Measurements from ENCODE around the gene WDR18.

GRCh38 chr19:991174-991931 is 7.2 kb downstream of the WDR18 start:
- TF ChIP-seq, protein P1, sequence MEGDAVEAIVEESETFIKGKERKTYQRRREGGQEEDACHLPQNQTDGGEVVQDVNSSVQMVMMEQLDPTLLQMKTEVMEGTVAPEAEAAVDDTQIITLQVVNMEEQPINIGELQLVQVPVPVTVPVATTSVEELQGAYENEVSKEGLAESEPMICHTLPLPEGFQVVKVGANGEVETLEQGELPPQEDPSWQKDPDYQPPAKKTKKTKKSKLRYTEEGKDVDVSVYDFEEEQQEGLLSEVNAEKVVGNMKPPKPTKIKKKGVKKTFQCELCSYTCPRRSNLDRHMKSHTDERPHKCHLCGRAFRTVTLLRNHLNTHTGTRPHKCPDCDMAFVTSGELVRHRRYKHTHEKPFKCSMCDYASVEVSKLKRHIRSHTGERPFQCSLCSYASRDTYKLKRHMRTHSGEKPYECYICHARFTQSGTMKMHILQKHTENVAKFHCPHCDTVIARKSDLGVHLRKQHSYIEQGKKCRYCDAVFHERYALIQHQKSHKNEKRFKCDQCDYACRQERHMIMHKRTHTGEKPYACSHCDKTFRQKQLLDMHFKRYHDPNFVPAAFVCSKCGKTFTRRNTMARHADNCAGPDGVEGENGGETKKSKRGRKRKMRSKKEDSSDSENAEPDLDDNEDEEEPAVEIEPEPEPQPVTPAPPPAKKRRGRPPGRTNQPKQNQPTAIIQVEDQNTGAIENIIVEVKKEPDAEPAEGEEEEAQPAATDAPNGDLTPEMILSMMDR (IDR thresholded peaks at IDR 0.05; ENCODE audit: insufficient read depth, low read length): no peak
- TF ChIP-seq GABPA (IDR thresholded peaks at IDR 0.05; ENCODE audit: low read depth) (no peak), SPI1 (IDR thresholded peaks at IDR 0.05; ENCODE audit: borderline replicate concordance, low read depth) (no peak), POLR2AphosphoS5 (IDR thresholded peaks at IDR 0.05; ENCODE audit: low read depth) (no peak)
- TF ChIP-seq, protein P2, sequence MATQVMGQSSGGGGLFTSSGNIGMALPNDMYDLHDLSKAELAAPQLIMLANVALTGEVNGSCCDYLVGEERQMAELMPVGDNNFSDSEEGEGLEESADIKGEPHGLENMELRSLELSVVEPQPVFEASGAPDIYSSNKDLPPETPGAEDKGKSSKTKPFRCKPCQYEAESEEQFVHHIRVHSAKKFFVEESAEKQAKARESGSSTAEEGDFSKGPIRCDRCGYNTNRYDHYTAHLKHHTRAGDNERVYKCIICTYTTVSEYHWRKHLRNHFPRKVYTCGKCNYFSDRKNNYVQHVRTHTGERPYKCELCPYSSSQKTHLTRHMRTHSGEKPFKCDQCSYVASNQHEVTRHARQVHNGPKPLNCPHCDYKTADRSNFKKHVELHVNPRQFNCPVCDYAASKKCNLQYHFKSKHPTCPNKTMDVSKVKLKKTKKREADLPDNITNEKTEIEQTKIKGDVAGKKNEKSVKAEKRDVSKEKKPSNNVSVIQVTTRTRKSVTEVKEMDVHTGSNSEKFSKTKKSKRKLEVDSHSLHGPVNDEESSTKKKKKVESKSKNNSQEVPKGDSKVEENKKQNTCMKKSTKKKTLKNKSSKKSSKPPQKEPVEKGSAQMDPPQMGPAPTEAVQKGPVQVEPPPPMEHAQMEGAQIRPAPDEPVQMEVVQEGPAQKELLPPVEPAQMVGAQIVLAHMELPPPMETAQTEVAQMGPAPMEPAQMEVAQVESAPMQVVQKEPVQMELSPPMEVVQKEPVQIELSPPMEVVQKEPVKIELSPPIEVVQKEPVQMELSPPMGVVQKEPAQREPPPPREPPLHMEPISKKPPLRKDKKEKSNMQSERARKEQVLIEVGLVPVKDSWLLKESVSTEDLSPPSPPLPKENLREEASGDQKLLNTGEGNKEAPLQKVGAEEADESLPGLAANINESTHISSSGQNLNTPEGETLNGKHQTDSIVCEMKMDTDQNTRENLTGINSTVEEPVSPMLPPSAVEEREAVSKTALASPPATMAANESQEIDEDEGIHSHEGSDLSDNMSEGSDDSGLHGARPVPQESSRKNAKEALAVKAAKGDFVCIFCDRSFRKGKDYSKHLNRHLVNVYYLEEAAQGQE (IDR thresholded peaks at IDR 0.05; ENCODE audit: insufficient replicate concordance, low read depth): no peak

Data from HL-60 (cell line).